Measurements from ENCODE around the gene GYS2.
A peak's percentile ranks its signal among the peaks of the same experiment; 100 is the strongest.

The GYS2 gene

DNA sequence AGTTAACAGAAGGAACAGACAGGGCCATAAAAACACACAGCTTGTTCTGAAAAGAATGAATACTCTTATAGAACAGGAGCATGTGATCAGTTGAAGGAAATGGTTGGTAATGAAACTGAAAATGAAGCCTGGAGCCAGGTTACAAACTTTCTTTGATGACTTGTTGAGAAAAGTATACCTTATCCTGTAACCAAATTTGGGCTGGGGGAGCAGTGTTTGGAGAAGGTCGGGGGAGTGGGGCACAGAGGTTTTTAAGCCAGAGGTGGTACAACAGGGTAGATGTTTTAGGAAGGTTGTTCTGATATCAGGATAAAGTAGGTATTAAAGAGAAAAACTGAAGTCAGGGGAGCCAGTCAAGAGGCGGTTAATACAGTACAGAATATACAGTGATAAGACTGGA lies 94.9 kb downstream of the GYS2 start:
- H3K4me1 ChIP-seq (ENCODE audit: control insufficient read depth, insufficient read depth, low read length, unreplicated experiment): peaks cover 12% of the 10 kb centered on the region
- H3K79me2 ChIP-seq (ENCODE audit: control insufficient read depth, insufficient read depth, low read length, unreplicated experiment): peaks cover 43% of the 10 kb centered on the region
- H3K36me3 ChIP-seq (ENCODE audit: insufficient read depth, low read length): peaks cover 24% of the 10 kb centered on the region
- H3K27me3 ChIP-seq (ENCODE audit: insufficient read depth, low read length): no peaks in the 10 kb centered on the region
- no peak overlapping the region for H3K27ac ChIP-seq (ENCODE audit: low read depth, low read length)
- no peak overlapping the region for H2AFZ ChIP-seq (ENCODE audit: low read length, unreplicated experiment)
- H3K4me3 ChIP-seq (ENCODE audit: low read depth, low read length): no peak overlapping the region

DNA sequence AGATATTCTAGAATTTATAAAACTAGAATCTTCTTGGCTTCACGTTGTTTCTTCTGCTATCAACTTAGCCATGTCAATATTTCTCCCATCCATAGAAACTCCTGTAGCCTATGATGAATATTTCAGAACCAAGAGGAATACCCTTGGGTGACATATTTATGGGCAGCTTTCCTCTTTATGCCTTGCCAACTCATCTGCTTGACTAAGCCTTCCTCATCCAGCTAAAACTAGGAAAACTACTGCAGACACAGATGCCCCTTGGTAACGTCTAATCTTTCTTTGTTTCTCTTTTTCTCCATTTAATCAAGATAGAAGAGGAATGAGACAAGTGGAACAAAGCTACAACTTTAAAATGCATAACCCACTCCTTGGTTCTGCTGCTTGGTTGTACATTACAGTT lies 96.8 kb downstream of the GYS2 start:
- H2AFZ ChIP-seq (ENCODE audit: low read length, unreplicated experiment): no peak overlapping the region
- peaks cover 22% of the 10 kb centered on the region for H3K4me1 ChIP-seq (ENCODE audit: control insufficient read depth, insufficient read depth, low read length, unreplicated experiment)
- H3K36me3 ChIP-seq (ENCODE audit: insufficient read depth, low read length): peaks cover 18% of the 10 kb centered on the region
- no peak overlapping the region for H3K27ac ChIP-seq (ENCODE audit: low read depth, low read length)
- H3K79me2 ChIP-seq (ENCODE audit: control insufficient read depth, insufficient read depth, low read length, unreplicated experiment): peaks cover 62% of the 10 kb centered on the region
- no peak overlapping the region for H3K4me3 ChIP-seq (ENCODE audit: low read depth, low read length)
- no peaks in the 10 kb centered on the region for H3K27me3 ChIP-seq (ENCODE audit: insufficient read depth, low read length)

DNA sequence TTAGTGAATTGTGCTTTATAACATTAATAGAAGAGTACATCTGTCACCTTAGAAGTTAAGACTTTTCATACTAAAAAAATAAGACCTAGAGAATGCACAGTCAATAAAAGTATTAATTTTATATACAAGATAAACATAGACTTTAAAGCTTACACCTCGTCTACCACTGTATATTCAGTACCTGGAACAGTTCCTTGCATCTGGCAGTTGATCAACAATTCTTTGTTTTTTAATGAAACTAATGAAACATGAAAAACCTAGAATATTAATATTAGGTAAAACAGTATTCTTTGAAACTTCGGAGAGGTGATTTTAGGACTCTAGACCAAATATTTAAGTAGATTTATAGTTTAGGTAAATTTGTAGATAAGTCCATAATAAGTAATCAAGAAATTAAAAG lies 98.8 kb downstream of the GYS2 start:
- H3K4me3 ChIP-seq (ENCODE audit: low read depth, low read length): no peak overlapping the region
- peaks cover 18% of the 10 kb centered on the region for H3K36me3 ChIP-seq (ENCODE audit: insufficient read depth, low read length)
- H2AFZ ChIP-seq (ENCODE audit: low read length, unreplicated experiment): no peak overlapping the region
- no peaks in the 10 kb centered on the region for H3K27me3 ChIP-seq (ENCODE audit: insufficient read depth, low read length)
- peaks cover 22% of the 10 kb centered on the region for H3K4me1 ChIP-seq (ENCODE audit: control insufficient read depth, insufficient read depth, low read length, unreplicated experiment)
- H3K27ac ChIP-seq (ENCODE audit: low read depth, low read length): no peak overlapping the region
- peaks cover 76% of the 10 kb centered on the region for H3K79me2 ChIP-seq (ENCODE audit: control insufficient read depth, insufficient read depth, low read length, unreplicated experiment)

DNA sequence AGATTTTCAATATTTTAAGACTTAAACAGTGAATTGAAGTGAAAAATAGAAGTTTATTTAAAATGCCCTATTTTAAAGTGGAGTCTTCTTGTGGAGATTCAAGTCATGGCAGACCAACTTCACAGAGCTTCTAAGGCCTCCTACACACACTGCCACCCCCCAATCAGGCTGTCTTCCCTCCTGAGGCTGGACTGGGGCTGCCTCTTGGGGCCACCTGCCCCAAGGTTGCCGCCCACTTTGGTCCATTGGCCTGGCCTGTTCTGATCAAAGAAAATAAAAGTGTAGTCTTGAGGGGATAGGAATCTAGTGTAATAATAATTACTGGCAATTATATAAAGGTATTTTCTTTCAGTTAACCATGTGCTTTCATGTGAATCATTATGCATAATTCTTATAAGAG lies 101.8 kb downstream of the GYS2 start:
- peaks cover 33% of the 10 kb centered on the region for H3K4me1 ChIP-seq (ENCODE audit: control insufficient read depth, insufficient read depth, low read length, unreplicated experiment)
- H3K79me2 ChIP-seq (ENCODE audit: control insufficient read depth, insufficient read depth, low read length, unreplicated experiment): peaks cover 95% of the 10 kb centered on the region
- peak overlapping the region; percentile 82 for H3K4me3 ChIP-seq (ENCODE audit: low read depth, low read length)
- no peak overlapping the region for H2AFZ ChIP-seq (ENCODE audit: low read length, unreplicated experiment)
- peaks cover 14% of the 10 kb centered on the region for H3K36me3 ChIP-seq (ENCODE audit: insufficient read depth, low read length)
- H3K27me3 ChIP-seq (ENCODE audit: insufficient read depth, low read length): no peaks in the 10 kb centered on the region
- H3K27ac ChIP-seq (ENCODE audit: low read depth, low read length): no peak overlapping the region

DNA sequence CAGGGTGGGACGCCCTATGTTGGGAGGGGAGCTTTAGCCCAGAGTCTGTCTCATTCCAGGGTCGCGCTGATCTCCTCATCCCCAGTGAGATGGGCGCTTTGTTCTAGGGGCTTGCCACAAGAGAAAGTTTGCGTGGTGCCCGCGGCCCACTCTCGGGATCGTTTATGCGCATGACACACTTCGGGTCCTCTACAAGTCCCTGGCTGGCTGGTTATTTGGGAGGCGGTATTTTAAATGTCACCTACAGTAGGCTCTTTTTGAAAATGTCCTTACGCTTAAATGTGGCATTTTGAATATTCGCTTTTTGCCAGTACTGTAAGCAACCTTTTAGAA lies 102.5 kb downstream of the GYS2 start:
- peaks cover 95% of the 10 kb centered on the region for H3K79me2 ChIP-seq (ENCODE audit: control insufficient read depth, insufficient read depth, low read length, unreplicated experiment)
- H3K36me3 ChIP-seq (ENCODE audit: insufficient read depth, low read length): peaks cover 20% of the 10 kb centered on the region
- no peaks in the 10 kb centered on the region for H3K27me3 ChIP-seq (ENCODE audit: insufficient read depth, low read length)
- H3K27ac ChIP-seq (ENCODE audit: low read depth, low read length): peak overlapping the region; percentile 89
- H2AFZ ChIP-seq (ENCODE audit: low read length, unreplicated experiment): peak overlapping the region; percentile 24
- peaks cover 33% of the 10 kb centered on the region for H3K4me1 ChIP-seq (ENCODE audit: control insufficient read depth, insufficient read depth, low read length, unreplicated experiment)
- H3K4me3 ChIP-seq (ENCODE audit: low read depth, low read length): peak overlapping the region; percentile 82

DNA sequence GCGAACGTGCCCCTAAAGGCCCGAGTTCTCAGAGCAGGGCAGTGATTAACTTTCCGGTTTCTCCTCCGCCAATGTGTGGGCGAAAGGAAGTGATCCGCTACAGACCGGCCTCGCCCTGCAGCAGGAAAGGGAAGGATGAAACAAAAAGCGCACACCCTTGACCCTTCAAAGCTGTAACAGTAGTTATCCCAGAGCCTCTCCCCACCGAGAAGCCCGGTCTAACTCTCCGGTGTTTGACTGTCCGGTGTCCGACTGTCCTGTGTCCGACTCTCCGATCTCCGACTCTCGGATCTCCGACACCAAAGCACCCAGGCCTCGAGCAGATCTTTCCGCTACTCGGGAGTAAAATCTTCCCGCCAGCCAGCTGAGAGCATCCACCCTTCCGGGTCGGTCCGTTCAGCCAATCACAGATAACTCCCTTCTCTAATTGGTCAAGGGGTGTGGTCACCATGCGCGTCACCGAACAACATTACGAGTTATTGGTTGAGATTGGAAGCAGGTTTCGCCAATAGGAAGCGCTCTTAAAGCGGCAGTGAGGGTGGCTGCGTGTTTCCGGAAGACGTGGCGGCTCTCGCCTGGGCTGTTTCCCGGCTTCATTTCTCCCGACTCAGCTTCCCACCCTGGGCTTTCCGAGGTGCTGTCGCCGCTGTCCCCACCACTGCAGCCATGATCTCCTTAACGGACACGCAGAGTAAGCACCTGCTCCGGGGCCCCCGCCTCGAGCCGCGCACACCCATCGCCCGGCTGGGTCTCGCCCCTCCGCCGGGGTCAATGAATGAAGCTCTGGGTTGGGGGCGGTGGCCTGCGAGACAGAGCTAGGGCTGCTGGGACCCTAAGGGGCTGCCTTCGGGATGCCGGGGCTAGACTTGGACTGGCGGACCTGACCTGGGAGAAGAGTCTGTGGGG lies 103.1 kb downstream of the GYS2 start, which contains the start of the genes GOLT1B and RECQL:
GOLT1B (plus strand) TSS at position 532 of the 906 bp plus-strand sequence; CDS start at position 667, 135 bp downstream.
RECQL (minus strand) TSS at position 378 of the 906 bp plus-strand sequence. CDS start 2,065 bp downstream, outside the sequence.
- H3K79me2 ChIP-seq (ENCODE audit: control insufficient read depth, insufficient read depth, low read length, unreplicated experiment): peaks cover 94% of the 10 kb centered on the region
- H3K4me3 ChIP-seq (ENCODE audit: low read depth, low read length): peak within 1 kb of the TSS; percentile 82
- H2AFZ ChIP-seq (ENCODE audit: low read length, unreplicated experiment): peak within 1 kb of the TSS; percentile 44
- H3K27ac ChIP-seq (ENCODE audit: low read depth, low read length): peak within 1 kb of the TSS; percentile 89
- H3K4me1 ChIP-seq (ENCODE audit: control insufficient read depth, insufficient read depth, low read length, unreplicated experiment): peaks cover 33% of the 10 kb centered on the region
- H3K27me3 ChIP-seq (ENCODE audit: insufficient read depth, low read length): no peaks in the 10 kb centered on the region
- peaks cover 26% of the 10 kb centered on the region for H3K36me3 ChIP-seq (ENCODE audit: insufficient read depth, low read length)

DNA sequence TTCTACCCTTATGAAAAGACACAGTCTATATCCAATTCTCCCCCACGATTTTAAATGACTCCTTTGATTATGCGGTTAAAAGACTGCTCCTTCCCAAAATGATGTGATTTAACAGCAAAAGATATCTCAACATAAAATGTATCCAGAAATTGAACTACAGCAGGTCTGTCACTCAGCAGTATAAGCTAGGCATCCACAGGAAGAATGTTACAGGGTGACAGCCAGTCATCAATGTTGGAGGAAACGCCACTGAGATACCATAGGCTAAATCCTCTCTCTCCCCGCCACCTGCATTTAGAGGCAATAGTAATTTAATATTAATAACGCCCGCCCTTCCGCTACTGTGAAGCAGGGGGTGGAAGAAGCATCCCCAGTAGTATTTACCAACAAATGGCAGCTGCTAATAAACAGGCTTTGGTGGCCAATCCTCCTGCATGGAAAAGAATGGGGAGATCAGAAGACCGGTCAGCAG lies 103.8 kb downstream of the GYS2 start:
- Histone ChIP-seq H3K4me3 (ENCODE audit: low read depth, low read length) (peak overlapping the region; percentile 82), H3K27ac (ENCODE audit: low read depth, low read length) (peak overlapping the region; percentile 89), H3K79me2 (ENCODE audit: control insufficient read depth, insufficient read depth, low read length, unreplicated experiment) (peaks cover 87% of the 10 kb centered on the region), H3K27me3 (ENCODE audit: insufficient read depth, low read length) (no peaks in the 10 kb centered on the region), H3K4me1 (ENCODE audit: control insufficient read depth, insufficient read depth, low read length, unreplicated experiment) (peaks cover 31% of the 10 kb centered on the region), H3K36me3 (ENCODE audit: insufficient read depth, low read length) (peaks cover 33% of the 10 kb centered on the region), H2AFZ (ENCODE audit: low read length, unreplicated experiment) (peak overlapping the region; percentile 44)

DNA sequence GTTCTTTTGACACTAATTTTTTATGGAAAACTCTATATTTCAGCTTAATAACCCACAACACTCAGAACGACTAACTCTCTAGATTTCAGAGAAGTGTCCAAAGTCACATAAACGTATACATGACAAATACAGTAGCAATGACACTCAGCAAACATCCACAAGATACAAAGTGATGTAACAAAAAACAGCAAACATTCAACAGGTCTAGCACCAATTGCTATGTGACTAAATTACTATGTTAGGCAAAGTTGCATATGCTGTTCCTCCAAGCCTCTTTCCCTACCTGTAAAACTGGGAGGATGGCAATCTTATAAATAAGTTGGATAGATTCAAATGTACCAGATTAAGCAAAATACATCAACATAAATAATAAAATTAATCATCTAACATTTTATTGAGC lies 104.9 kb downstream of the GYS2 start:
- Histone ChIP-seq H3K4me3 (ENCODE audit: low read depth, low read length) (peak overlapping the region; percentile 82), H3K4me1 (ENCODE audit: control insufficient read depth, insufficient read depth, low read length, unreplicated experiment) (peaks cover 21% of the 10 kb centered on the region)

More for the DNA sequence above, 104.9 kb downstream of the GYS2 start:
- Histone ChIP-seq H3K36me3 (ENCODE audit: insufficient read depth, low read length) (peaks cover 37% of the 10 kb centered on the region), H2AFZ (ENCODE audit: low read length, unreplicated experiment) (no peak overlapping the region), H3K79me2 (ENCODE audit: control insufficient read depth, insufficient read depth, low read length, unreplicated experiment) (peaks cover 84% of the 10 kb centered on the region), H3K27me3 (ENCODE audit: insufficient read depth, low read length) (no peaks in the 10 kb centered on the region), H3K27ac (ENCODE audit: low read depth, low read length) (no peak overlapping the region)
